ENCODE results near the gene TMEM240. TPM values are rescaled to one million over a fixed set of nuclear protein-coding genes. Genes with fewer than 3 reads are reported as not detected.
A peak's percentile ranks its signal among the peaks of the same experiment; 100 is the strongest.
"Not testable (repeated sequence)": the region's sequence is repeated elsewhere in the genome, so short reads cannot be mapped to it uniquely, and the experiment has no call there.

The TMEM240 gene
- total RNA-seq, 1 donor from 2014 or later, result 17.3 TPM

DNA sequence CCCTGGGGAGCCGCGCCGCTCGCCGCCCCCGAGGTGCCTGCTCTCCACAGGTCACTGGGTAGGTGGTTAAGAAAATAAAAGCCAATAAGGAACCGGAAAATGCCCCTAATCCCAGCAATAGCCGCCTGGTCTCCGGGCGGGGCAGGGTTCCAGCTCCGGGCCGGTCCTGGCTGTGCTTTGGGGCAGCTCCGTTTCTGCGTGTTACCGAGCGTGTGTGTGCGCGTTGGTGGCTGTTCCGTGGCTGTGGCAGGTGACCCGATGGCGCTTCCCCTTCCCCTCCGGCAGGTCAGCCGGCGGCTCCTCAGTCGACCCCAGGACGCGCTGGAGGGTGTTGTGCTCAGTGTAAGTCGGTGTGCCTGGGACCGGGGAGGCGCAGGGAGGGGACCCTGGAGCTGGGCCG lies 17.2 kb downstream of the TMEM240 start:
- not testable (repeated sequence) for H3K4me1 Mint-ChIP-seq; H3K9me3 Mint-ChIP-seq; H3K27me3 Mint-ChIP-seq (ENCODE audit: low read depth); H3K27ac Mint-ChIP-seq; DNase-seq (ENCODE audit: low spot score in 2 of 2, unreplicated experiment in 2 of 2); H3K4me3 Mint-ChIP-seq; H3K36me3 Mint-ChIP-seq

DNA sequence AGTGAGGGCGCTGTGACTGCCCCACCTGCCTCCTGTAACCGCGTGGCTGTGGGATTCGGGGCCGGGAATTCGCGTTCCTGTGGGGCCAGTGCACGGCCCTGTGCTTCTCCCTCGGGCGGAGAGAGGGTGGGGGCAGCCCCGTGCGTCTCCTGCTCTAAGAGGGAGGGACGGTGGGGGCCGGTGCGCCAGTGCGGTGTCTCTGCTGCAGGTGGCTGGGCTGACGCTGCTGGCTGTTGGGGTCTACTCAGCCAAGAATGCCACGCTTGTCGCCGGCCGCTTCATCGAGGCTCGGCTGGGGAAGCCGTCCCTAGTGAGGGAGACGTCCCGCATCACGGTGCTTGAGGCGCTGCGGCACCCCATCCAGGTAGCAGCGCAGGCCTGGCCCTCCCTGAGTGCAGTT lies 17.9 kb downstream of the TMEM240 start:
- H3K9me3 Mint-ChIP-seq; DNase-seq (ENCODE audit: low spot score in 2 of 2, unreplicated experiment in 2 of 2); H3K4me3 Mint-ChIP-seq; H3K4me1 Mint-ChIP-seq; H3K27ac Mint-ChIP-seq; H3K36me3 Mint-ChIP-seq; H3K27me3 Mint-ChIP-seq (ENCODE audit: low read depth): not testable (repeated sequence)

DNA sequence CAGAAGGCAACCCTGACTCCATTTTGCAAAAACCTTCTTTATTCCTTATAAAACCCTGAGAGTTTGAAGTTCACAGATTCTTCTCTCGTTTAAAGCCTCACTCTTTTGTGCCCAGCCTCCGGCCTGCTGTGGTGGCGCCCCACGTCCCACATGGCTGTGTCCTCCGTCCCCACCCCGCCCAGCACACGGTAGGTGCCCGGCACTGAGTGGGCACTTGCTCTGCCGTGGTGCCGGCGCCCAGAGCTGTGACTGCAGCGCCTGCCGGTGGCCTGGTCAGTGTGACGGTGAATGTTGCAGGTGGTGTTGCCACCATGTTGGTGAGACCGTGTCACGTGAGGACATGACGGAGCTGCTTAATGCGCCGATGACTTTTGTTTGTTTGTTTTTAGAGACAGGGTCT lies 19.1 kb downstream of the TMEM240 start:
- no peaks in the 10 kb centered on the region for H3K9me3 Mint-ChIP-seq
- H3K36me3 Mint-ChIP-seq, result peaks cover 2% of the 10 kb centered on the region
- TF ChIP-seq, protein P1, sequence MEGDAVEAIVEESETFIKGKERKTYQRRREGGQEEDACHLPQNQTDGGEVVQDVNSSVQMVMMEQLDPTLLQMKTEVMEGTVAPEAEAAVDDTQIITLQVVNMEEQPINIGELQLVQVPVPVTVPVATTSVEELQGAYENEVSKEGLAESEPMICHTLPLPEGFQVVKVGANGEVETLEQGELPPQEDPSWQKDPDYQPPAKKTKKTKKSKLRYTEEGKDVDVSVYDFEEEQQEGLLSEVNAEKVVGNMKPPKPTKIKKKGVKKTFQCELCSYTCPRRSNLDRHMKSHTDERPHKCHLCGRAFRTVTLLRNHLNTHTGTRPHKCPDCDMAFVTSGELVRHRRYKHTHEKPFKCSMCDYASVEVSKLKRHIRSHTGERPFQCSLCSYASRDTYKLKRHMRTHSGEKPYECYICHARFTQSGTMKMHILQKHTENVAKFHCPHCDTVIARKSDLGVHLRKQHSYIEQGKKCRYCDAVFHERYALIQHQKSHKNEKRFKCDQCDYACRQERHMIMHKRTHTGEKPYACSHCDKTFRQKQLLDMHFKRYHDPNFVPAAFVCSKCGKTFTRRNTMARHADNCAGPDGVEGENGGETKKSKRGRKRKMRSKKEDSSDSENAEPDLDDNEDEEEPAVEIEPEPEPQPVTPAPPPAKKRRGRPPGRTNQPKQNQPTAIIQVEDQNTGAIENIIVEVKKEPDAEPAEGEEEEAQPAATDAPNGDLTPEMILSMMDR (IDR thresholded peaks at IDR 0.05; ENCODE audit: unreplicated experiment), result no peak
- H3K27me3 Mint-ChIP-seq (ENCODE audit: low read depth), result no peaks in the 10 kb centered on the region
- no peaks in the 10 kb centered on the region for H3K4me1 Mint-ChIP-seq
- no peak for DNase-seq (ENCODE audit: low spot score in 2 of 2, unreplicated experiment in 2 of 2)
- H3K4me3 Mint-ChIP-seq, result no peak overlapping the region
- no peak overlapping the region for H3K27ac Mint-ChIP-seq

DNA sequence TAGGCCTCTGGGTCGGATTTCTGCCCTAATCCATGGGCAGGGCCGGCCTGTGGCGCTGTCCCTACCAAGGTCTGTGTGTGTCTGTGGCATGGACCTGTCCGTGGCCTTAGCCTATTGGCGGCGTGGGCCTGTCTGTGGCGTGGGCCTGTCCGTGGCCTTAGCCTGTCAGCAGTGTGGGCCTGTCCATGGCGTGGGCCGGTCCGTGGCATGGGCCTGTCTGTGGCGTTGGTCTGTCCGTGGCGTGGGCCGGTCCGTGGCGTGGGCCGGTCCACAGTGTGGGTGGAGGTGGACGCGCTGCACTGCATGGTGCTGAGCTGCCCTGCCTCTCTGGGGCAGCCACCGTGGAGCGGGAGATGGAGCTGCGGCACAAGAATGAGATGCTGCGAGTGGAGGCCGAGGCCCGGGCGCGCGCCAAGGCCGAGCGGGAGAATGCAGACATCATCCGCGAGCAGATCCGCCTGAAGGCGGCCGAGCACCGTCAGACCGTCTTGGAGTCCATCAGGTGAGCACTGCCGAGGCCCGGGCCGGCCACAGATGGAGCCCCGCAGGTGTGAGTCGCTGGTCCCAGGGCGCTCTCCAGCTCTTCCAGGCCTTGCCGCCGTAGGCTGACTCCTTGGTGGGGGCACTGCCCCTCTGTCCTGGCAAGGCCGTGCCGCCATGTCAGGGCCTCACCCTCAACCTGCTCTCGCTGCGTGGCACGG lies 20.5 kb downstream of the TMEM240 start:
- not testable (repeated sequence) for H3K36me3 Mint-ChIP-seq; H3K4me3 Mint-ChIP-seq; H3K9me3 Mint-ChIP-seq; H3K27ac Mint-ChIP-seq; H3K4me1 Mint-ChIP-seq; H3K27me3 Mint-ChIP-seq (ENCODE audit: low read depth); DNase-seq (ENCODE audit: low spot score in 2 of 2, unreplicated experiment in 2 of 2)

GRCh38 chr1:1518621-1519007 lies 21.8 kb downstream of the TMEM240 start:
- DNase-seq (ENCODE audit: low spot score in 2 of 2, unreplicated experiment in 2 of 2); H3K4me3 Mint-ChIP-seq; H3K9me3 Mint-ChIP-seq; H3K36me3 Mint-ChIP-seq; H3K4me1 Mint-ChIP-seq; H3K27me3 Mint-ChIP-seq (ENCODE audit: low read depth); H3K27ac Mint-ChIP-seq: not testable (repeated sequence)

DNA sequence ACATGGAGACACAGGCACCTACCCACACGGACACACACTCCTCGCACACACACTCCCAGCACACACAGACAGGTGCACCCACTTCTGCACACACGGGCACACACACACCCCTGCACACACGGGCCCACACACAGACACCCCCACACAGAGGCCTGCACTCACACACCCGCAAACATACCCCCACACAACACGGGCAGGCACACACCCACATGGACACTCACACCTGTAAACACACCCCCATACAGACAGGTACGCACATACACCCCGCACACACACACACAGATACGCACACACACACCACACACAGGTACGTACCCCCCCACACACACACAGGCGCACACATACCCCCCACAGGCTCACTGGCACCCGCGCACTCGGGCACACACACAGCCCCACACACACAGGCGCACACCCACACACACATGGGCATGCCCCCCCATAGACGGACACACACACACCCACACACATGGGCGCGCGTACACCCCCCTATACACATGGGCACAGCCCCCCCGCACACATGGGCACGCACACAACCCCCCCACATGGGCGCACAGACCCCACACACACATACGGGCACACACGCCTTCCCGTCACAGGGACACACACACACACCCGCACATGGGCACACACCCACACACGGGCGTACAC lies 22.3 kb downstream of the TMEM240 start:
- H3K27ac Mint-ChIP-seq, result no peak overlapping the region

DNA sequence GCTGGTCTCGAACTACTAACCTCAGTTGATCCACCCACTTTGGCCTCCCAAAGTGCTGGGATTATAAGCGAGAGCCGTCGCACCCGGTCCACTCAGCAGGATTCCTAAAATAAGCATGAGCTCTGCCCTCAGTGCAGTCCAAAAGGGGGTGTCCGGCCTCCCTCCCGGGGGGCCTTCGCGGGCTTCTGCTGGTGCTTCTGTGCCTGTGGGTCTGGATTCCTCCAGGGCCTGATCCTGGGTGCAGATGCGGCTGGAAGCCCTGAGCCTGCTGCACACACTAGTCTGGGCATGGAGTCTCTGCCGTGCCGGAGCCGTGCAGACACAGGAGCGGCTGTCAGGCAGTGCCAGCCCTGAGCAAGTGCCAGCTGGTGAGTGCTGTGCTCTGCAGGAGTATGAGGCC lies 23.5 kb downstream of the TMEM240 start:
- H3K27me3 Mint-ChIP-seq (ENCODE audit: low read depth); H3K4me3 Mint-ChIP-seq; H3K36me3 Mint-ChIP-seq; H3K27ac Mint-ChIP-seq; DNase-seq (ENCODE audit: low spot score in 2 of 2, unreplicated experiment in 2 of 2); H3K4me1 Mint-ChIP-seq; H3K9me3 Mint-ChIP-seq: not testable (repeated sequence)

More for the DNA sequence above, 22.3 kb downstream of the TMEM240 start:
- no peak for DNase-seq (ENCODE audit: low spot score in 2 of 2, unreplicated experiment in 2 of 2)
- Mint-ChIP-seq H3K4me1 (no peaks in the 10 kb centered on the region), H3K9me3 (no peaks in the 10 kb centered on the region), H3K36me3 (peaks cover 2% of the 10 kb centered on the region), H3K27me3 (ENCODE audit: low read depth) (no peaks in the 10 kb centered on the region), H3K4me3 (no peak overlapping the region)
- TF ChIP-seq, protein P1 (IDR thresholded peaks at IDR 0.05; ENCODE audit: unreplicated experiment), result no peak

- not testable (repeated sequence) for DNase-seq (ENCODE audit: low spot score in 2 of 2, unreplicated experiment in 2 of 2); H3K27ac Mint-ChIP-seq
Observed at GRCh38 chr1:1514376-1514775, 26.0 kb downstream of the TMEM240 start.

DNA sequence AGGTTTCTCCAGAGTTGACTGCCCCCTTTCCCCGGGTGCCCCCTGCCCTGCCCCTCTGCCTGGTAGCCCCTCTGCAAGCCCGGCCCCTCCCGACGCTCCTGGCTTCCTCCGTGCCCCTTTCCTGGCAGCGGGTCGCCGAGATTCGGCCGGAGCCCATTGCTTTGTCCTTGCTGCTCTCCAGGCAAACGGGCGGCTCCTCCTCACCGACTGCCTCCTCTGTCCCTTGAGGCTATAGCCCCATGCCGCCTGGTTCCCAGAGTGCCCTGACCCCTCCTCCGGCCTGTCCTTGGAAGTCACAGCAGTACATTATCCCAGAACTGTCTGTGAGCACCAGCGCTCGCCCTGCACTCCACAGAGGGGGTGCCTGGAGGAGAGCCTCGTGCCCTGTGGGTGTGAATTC lies 26.7 kb downstream of the TMEM240 start:
- not testable (repeated sequence) for H3K9me3 Mint-ChIP-seq; H3K27ac Mint-ChIP-seq; DNase-seq (ENCODE audit: low spot score in 2 of 2, unreplicated experiment in 2 of 2); H3K27me3 Mint-ChIP-seq (ENCODE audit: low read depth); H3K36me3 Mint-ChIP-seq; H3K4me1 Mint-ChIP-seq
- peak overlapping the region; percentile 51 for H3K4me3 Mint-ChIP-seq

More at GRCh38 chr1:1514376-1514775, 26.0 kb downstream of the TMEM240 start:
- H3K4me1 Mint-ChIP-seq; H3K36me3 Mint-ChIP-seq; H3K9me3 Mint-ChIP-seq; H3K4me3 Mint-ChIP-seq; H3K27me3 Mint-ChIP-seq (ENCODE audit: low read depth): not testable (repeated sequence)

DNA sequence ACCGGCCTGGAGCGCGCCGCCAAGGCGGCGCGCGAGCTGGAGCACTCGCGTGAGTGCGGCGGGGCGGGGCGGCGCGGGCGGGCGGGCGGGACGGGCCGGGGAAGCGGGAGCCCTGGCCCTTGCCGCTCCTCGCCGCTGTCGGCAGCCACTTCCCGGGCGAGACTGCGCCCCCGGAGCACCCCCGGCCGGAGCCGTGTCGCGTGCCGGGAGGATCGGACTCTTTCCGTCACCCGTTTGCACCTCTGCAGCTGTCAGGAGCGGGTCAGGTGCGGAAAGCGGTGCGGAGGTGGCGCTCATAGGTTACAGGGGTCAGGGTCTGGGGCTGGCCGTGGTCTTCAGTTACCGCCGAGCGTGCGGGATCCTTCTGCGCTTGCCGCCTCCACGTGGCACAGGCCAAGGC lies 28.0 kb downstream of the TMEM240 start:
- not testable (repeated sequence) for H3K4me1 Mint-ChIP-seq; H3K27me3 Mint-ChIP-seq (ENCODE audit: low read depth); H3K9me3 Mint-ChIP-seq; DNase-seq (ENCODE audit: low spot score in 2 of 2, unreplicated experiment in 2 of 2); H3K36me3 Mint-ChIP-seq; H3K27ac Mint-ChIP-seq
- peak overlapping the region; percentile 65 for H3K4me3 Mint-ChIP-seq
